GM18873 (cell line): ENCODE measurements around the gene HYKK.
A peak's percentile ranks its signal among the peaks of the same experiment; 100 is the strongest.
"Not testable (repeated sequence)": the region's sequence is repeated elsewhere in the genome, so short reads cannot be mapped to it uniquely, and the experiment has no call there.

Experiments
- ATAC-seq: cut with Tn5 transposase; IDR thresholded peaks from one replicate; pipeline ENCODE4 v1.9.1; 2021; ENCODE audit warnings: mild to moderate bottlenecking, moderate library complexity, moderate number of reproducible peaks; ENCODE audit not compliant: unreplicated experiment, low FRiP score

The HYKK gene

DNA sequence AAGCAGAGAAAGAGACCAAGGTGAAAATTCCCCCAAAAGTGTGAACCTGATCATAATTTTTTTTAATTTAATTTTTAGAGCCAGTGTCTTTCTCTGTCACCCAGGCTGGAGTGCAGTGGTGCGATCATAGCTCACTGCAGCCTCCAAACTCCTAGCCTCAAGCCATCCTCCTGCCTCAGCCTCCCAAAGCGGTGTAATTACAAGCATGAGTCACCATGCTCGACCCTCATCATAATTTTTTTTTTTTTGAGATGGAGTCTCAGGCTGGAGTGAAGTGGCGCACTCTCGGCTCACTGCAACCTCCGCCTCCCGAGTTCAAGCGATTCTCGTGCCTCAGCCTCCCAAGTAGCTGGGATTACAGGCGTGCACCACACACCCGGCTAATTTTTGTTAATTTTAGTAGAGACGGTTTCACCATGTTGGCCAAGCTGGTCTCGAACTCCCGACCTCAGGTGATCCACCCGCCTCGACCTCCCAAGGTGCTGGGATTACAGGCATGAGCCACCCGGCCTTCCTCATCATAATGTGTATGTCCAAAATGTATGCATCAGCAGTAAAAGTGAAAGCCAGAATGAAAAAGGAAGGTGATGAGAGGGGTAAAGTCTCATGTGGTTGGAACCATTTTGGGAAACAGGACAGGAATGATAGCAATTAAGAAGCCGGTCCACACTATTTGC lies 32.2 kb downstream of the HYKK start:
- ATAC-seq, result not testable (repeated sequence)

DNA sequence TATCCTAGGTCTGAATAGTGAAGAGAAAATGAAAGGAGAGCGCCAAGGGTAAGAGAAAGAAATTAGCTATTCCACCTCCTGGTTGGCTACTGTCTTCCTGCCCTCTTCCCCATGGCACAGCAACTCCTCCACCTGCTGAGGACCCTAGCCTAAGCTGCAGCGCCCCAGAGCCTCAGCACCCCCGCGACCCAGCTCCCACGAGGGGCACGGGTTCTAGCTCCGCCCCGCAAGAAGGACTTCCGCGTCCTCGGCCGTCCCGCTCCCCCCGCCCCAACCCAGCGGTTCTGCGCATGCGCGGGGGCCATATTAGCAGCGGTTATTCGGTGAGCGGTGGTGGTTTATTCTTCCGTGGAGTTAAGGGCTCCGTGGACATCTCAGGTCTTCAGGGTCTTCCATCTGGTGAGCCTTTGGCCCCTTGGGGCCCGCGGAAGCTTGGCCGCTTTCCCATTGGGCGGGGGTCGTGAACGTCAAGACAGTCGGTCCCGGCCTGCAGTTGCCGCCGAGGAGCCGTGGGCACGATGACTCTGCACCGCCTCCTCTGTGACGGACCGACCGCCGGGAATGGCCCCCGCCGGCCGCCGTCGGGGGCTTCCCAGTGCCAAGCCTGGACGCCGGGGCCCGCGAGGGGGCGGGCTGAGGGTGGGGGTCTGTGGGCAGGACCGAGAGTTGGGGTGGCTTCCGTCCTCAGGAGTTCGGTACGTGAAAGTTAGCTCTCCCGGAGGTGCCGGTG lies 32.9 kb downstream of the HYKK start, which contains the start of gene PSMA4:
PSMA4 (plus strand) TSS at position 304 of the 730 bp plus-strand sequence. CDS start 1,484 bp downstream, outside the sequence.
- ATAC-seq, result peak; percentile 61

DNA sequence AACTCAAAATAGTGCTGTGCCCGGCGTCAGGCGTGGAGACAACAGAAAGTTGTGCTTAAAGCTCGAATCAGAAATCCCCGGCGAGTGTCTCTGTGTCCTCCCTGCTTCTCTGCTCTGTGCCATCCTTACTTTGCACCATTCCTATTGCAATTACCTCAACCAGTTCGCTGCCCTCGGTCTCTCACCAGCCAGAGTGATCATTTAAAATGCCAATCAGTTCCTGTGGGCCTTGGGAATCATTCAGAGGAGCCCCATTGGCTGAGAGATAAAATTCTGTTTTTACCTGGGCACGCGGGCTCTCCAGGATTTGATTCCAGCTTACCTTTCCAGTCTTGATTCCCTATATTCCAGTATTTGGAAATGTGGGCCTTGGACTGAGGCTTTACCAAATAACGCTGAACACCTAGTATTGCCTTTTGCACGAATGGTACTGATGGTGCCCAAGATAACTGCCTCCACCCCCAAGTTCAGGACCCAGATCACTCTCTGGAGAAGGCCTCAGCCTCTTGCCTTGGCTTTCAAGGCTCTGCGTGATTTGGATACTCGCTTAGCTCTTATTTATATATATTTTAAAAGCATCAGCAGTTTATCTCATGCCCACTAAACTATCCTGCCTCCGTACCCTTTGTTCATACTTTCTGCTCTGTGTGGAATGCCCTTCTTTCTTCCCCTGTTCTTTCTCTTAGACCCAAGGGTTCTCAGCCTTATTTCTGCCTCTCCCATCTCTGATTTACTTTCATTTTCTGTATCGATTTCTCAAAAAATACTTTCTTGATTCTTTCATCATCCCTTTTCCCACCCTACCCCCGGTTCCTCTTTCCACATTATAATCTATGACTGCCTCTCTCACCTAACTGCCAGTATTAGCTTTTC lies 33.7 kb downstream of the HYKK start:
- no peak for ATAC-seq

DNA sequence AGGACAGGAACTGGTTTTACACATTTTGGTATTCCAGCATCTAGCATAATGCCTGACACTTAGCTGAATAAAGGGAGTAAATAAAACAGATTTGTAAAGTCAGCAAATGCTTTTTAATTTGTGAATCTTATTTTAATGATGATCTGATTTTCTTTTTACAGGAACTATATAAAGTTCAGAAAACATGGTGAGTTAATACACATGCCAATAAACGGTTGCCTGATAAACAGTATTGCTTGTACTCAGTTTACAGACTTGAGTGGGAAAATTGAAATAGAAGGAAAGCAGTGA lies 34.3 kb downstream of the HYKK start:
- ATAC-seq, result no peak

DNA sequence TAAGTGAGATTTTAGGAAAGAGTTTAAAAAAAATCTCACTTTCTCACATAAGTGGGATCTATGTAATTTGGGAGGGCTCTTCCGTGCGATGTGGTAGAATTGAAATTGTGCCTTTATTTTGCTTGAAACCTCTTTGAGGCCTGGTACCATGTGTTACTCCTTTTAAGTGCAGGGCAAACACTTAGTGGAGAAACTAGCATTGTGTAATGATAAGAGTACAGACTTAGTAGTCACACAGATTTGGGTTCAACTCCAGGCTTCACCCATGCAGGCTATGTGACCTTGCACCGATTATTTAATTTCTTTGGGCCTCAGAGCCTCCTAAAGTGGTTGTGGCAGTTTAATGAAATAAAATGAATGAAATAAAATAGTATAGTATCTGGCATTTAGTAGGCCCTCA lies 35.3 kb downstream of the HYKK start:
- ATAC-seq, result no peak

DNA sequence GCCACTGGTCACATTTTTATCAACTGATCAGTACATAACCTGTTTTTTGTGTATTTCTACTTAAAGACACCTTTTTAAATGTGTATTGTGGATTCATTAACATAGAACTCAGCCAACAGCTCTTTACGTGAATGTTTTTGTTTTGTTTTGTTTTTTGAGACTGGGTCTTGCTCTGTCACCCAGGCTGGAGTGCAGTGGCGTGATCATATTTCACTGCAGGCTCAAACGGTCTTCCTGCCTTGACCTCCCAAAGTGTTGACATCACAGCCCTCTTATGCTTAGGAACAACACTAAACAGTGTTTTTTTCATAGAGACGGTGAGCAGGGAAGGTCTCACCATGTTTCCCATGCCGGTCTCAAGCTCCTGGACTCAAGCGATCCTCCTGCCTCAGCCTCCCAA lies 42.8 kb downstream of the HYKK start:
- no peak for ATAC-seq

DNA sequence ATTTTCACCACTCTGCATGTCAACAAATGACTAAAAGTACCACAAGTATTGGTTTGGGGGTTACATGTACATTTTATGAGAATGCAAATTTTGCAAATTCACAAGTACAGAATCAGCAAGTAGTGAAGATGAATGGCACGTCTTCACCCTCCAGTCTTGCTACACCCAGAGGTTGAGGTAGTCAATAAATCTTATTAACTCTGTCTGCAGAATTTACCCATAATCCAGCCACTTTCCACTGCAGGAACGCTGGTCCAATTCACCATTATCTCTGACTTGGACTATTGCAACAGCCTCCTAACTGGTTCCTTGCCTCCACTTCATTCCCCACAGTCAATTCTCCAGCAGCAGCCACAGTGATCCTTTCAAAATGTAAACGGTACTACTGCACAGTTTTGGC lies 43.4 kb downstream of the HYKK start:
- no peak for ATAC-seq

DNA sequence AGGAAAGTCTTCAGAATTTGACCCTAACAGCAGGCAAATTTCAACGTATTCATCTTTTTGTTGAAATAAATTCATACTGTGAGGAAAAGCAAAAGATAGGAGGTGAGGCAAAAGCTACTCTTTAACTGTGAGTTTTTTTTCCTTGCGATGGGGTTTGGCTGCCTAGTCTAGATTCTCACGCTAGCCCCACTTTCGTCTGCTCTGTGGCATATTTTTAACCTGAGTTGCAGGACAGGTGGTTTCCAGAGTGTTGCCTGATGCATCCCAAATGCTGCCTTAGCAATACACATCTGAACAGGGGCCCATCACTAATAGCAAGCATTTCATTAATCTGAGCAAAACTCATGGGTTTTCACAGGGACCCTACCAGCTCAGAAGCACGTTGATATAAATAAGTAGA lies 44.5 kb downstream of the HYKK start:
- no peak for ATAC-seq

DNA sequence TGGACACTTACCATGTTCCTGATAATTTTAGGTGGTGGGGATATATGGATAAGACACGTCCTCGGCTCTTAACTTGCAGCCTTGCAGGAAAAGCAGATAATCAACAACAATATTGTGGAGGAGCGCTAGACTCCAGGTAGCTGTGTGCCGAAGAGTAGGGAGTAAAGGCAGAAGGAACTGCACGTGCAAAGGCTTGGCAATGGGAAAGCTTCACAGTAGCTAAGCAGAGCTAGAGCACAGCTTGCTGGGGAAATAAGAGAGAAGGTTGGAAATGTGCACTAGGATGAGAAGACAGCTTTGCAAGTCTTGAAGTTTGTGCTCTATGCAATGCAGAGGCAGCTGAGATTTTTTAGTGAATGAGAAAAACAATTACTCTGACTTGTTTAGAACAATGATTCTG lies 45.2 kb downstream of the HYKK start:
- no peak for ATAC-seq

DNA sequence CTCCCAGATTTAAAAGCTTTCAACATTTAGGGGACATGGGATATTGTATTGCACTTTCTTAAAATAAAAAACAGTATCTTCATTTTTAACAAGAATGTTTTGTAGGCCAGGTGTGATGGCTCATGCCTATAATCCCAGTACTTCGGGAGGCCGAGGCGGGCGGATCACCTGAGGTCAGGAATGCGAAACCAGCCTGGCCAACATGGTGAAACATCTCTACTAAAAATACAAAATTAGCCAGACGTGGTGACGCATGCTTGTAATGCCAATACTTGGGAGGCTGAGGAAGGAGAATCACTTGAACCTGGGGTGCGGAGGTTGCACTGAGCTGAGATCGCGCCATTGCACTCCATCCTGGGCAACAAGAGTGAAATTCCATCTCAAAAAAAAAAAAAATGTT lies 52.8 kb downstream of the HYKK start:
- ATAC-seq, result not testable (repeated sequence)

DNA sequence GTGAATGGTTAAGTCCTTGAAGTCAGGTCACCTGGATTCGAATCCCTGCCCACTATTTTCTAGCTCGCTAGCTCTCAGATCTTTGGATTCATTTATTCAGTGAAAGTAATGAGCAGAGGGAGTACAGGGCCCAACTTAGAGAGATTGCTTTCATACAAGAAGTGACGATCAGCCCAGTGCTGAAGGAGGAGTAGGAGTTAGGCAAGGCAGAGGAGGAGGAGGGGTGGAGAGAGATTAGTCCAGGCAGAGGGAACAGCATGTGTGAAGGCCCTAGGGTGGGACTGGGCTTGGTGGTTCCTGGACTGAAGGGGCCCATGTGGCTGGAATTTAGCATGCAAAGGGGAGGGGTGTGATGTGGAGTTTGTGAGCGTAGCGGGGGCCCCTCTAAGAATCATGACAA lies 54.1 kb downstream of the HYKK start:
- ATAC-seq, result no peak

DNA sequence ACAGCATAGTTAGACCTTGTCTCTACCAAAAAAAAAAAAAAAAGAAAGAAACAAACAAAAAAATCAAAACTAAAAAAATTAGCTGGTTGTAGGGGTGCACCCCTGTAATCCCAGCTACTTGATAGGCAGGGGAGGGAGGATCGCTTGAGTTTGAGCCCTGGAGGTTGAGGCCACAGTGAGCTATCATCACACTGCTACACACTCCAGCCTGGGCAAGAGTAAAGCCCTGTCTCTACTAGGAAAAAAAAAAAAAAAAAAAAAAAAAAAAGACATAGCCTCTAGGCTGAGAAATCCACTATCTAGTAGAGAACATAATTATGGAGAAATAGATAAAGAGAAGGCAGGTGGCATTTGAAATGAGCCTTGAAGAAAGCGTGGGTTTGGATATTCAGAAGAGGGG lies 55.7 kb downstream of the HYKK start:
- ATAC-seq, result no peak

DNA sequence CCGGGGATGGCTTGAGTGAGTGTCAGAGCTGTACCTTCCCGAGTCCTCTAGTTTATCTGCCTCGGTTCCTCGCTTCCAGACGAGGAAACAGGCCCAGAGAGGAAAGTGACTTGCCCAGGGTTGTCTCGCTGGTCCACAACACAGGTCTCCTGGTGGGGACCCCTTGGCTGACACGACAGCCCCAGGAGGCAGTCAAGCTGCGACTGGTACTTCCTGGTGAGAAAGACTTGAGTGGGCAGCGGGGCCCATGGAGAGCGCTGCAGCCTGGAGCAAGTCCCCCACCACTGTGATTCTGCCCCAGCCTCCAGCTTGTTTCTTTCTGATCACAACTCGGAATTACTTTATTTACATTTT lies 57.3 kb downstream of the HYKK start:
- ATAC-seq, result no peak

DNA sequence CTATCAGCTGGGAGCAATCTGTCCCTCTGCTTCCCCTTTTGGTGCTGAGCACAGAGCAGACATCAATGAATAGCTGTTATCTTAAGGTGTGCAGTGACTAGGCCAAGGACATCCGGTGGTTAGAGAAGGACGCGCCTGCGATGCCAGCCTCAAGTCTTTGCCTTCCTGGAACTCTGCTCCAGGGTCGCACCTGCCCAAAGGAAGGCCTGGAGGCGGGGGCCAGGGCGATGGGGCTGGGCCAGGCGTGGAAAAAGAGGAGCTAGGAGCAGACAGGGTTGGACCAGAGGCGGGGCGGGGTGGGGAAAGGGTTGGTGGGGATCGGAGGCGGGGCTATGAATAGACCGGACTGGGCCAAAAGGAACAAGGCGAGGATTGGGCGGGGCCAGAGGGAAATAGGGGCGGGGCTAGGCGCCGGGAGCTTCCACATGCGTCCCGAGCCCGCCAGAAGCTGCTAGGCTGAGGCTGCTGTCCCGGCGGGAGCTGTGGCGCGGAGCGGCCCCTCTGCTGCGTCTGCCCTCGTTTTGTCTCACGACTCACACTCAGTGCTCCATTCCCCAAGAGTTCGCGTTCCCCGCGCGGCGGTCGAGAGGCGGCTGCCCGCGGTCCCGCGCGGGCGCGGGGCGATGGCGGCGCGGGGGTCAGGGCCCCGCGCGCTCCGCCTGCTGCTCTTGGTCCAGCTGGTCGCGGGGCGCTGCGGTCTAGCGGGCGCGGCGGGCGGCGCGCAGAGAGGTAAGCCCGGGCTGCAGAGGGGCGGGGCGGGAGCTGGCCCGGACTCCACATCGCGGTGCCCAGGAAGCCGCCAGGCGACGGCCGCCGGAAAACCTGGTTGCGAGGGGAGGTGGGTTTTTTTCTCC lies 57.9 kb downstream of the HYKK start, which contains the start of gene CHRNA5:
CHRNA5 (plus strand) TSS at position 424 of the 854 bp plus-strand sequence; CDS start at position 624, 200 bp downstream.
- ATAC-seq, result peak; percentile 60

DNA sequence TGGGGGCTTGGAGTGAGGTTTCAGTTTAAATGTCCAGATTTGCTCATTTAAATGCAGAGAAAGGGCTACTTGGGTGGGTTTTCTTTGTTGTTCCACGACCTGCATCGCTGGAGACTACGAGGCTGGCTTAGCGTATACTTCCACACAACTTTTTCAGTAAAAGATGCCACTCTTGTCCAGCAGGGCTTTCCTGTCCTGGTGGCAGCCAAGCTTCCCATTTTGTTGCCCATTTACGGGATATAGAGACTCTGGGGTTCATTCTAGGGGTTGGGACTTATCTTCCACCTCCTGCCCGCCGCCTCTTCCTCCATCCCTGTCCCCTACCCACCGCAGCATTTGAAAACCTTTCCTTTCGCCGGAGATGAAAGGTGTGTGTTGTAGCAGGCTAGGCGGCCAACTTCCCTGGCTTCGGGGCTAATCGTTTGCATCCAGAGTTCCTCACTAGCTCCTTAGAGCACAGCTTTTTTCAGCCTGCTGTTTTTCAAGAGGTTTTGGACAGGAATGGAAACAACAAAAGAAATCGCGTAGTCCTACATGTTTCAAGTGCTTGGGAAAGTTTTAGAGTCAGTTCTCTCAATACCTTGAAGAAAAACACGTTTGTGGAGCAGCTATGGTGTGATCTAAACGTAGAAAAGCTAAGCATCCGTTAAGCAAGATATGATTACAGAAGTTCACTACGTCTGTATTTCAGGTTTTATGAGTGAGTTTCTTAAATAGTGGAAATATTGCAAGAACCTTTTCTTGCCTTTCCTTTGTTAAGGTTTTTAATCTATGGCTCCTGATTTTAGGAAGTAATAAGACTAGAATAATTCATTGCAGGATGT lies 58.8 kb downstream of the HYKK start:
- ATAC-seq, result no peak

DNA sequence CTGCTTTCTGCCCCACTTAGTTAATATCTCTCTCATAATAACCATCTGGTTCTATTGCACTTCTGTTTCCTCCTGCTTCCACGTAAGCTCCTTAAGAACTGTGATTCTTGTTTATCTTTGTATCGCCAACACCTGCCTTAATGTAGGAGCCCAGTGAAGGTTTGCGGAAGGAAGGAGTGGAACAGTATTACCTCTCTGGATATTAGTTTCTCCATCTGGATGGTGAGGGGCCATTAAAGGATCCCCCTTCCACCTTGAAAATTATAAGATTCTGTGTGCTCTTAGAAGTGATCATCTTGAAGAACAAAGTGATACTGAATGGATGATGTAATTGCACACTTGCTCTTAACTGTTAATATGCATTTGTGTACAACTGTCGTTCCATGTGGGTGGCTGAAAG lies 60.2 kb downstream of the HYKK start:
- ATAC-seq, result no peak

DNA sequence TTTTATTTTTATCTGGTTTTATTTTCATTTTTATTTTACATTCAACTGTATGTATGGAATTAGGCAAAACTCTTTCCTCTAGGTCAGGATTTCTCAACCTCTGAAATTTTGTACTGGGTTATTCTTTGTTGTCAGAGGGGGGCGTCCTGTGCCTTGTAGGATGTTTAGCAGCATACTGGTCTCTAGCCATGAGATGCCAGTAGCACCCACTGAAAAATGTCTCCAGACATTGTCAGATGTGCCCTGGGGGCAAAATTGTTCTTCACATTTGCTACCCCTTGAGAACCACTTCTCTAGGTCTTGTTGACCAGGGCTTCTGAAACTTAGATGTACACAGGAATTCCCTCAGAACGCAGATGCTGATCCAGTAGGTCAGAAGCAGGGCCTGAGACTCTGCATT lies 63.3 kb downstream of the HYKK start:
- ATAC-seq, result no peak

DNA sequence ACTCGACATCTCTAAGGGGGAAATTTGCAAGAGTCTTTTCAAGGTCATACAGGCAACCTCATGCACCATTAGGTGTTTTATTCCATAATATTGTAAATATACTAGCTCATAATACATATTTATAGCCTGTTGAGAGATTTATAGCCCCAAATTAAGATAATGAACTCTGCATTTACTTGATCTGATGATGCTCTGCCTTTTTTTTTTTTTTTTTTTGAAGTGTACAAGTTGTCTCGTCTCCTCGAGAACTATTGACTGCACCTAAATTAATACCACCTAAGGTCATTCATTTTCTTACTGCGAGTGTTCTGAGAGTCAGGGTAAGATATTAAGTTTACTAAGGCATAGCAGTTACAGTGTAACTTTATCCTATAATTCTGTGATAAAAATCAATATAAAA lies 64.0 kb downstream of the HYKK start:
- ATAC-seq, result no peak

DNA sequence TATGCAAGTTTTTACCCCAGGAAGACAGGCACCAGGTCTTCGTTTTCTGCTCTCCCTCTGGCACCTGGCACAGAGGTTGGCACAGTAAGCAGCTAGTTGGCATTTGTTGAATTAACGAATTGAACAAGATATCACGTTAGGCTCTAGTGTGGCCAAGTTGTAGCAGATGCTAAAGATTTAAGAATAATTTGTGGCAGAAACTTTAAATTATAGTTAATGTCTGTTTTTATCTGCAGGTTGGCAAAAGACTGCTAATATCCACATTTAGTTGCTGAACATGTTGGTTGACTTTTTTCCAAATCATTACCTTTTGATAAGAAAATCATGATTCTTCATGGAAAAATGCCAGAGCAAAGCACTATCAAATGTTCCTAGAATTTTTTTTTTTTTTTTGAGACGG lies 66.0 kb downstream of the HYKK start:
- no peak for ATAC-seq

DNA sequence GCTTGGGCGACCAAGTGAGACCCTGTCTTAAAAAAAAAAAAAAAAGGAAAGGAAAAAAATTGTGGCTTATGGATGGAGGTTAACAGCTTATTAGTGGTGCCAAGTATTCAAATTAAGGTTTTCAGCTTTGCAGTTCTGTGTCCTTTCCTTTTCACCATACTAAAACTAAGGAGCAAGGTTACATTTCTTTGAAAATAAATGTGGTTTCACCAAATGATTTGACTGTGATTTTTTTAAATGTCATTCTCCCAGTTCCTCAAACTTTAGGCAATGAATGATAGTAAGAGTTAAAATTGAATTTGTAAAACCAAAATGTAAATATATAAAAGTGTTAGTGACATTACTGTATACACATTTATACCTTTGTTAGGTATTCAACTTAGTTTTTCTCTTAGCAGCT lies 67.6 kb downstream of the HYKK start:
- ATAC-seq, result no peak
